ENCODE results near the gene PARD6G. TPM values are rescaled to one million over a fixed set of nuclear protein-coding genes. Genes with fewer than 3 reads are reported as not detected.

PARD6G gene
- total and polyA plus RNA-seq, 9 donors: 8.2 to 16.7 (median 12.5) TPM

DNA sequence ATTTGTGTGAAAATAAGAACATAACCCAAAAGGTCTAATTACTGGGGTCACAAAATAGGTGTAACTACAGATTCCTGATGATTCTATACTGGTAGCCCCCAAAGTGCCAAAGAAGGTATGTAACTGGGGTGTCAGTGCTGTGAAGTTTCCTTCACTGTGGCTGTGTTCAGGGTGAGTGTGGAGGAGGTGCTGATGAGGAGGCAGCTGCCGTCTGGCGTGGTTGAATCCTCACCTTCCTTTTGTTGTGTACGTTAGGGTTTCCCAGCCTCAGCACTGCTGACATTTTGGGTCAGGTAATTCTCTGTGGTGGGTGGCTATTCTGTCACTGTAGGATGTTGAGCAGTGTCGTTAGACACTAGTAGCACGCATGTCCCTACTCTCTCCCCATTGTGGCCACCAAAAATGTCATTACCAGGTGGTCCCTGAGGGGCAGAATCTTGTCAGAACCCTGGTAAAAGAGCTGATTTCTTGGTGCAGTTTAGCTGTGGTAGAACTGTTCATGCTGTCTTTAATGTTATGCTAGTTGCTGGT is 106.8 kb downstream of the PARD6G start:
- 91 to 94% (median 92%) methylated on average over 5 of the region's 5 CpGs for WGBS, 3 donors
- intact Hi-C loops (cut with DNase I): no loop called here
- TF ChIP-seq EP300 (IDR thresholded peaks at IDR 0.05) (no peak), POLR2A (IDR thresholded peaks at IDR 0.05) (no peak)
- TF ChIP-seq, protein P1, sequence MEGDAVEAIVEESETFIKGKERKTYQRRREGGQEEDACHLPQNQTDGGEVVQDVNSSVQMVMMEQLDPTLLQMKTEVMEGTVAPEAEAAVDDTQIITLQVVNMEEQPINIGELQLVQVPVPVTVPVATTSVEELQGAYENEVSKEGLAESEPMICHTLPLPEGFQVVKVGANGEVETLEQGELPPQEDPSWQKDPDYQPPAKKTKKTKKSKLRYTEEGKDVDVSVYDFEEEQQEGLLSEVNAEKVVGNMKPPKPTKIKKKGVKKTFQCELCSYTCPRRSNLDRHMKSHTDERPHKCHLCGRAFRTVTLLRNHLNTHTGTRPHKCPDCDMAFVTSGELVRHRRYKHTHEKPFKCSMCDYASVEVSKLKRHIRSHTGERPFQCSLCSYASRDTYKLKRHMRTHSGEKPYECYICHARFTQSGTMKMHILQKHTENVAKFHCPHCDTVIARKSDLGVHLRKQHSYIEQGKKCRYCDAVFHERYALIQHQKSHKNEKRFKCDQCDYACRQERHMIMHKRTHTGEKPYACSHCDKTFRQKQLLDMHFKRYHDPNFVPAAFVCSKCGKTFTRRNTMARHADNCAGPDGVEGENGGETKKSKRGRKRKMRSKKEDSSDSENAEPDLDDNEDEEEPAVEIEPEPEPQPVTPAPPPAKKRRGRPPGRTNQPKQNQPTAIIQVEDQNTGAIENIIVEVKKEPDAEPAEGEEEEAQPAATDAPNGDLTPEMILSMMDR (IDR thresholded peaks at IDR 0.05): no peak
- Histone ChIP-seq H3K9me3 (no peaks in the 10 kb centered on the region), H3K27me3 (no peaks in the 10 kb centered on the region), H3K27ac (no peak overlapping the region), H3K36me3 (no peaks in the 10 kb centered on the region), H3K4me1 (ENCODE audit: insufficient read depth) (no peaks in the 10 kb centered on the region), H3K4me3 (no peak overlapping the region)
- DNase-seq: no peak

DNA sequence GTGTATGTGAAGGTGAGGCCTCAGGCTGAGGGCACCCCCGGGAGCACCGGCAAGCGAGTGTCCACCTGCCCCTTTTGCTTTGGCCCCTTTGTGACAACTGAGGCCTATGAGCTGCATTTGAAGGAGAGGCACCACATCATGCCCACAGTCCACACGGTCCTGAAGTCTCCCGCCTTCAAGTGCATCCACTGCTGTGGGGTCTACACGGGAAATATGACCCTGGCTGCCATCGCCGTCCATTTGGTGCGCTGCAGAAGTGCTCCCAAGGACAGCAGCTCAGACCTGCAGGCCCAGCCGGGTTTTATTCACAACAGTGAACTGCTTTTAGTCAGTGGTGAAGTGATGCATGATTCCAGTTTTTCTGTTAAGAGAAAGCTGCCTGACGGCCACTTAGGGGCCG is 109.3 kb downstream of the PARD6G start:
- intact Hi-C loops (cut with DNase I): no loop called here
- Histone ChIP-seq H3K9me3 (no peaks in the 10 kb centered on the region), H3K36me3 (no peaks in the 10 kb centered on the region), H3K27ac (no peak overlapping the region), H3K4me1 (ENCODE audit: insufficient read depth) (no peaks in the 10 kb centered on the region), H3K4me3 (no peak overlapping the region), H3K27me3 (no peaks in the 10 kb centered on the region)
- WGBS, 3 donors: 84 to 88% (median 85%) methylated on average over 12 of the region's 12 CpGs
- no peak for DNase-seq
- TF ChIP-seq POLR2A (IDR thresholded peaks at IDR 0.05) (no peak), EP300 (IDR thresholded peaks at IDR 0.05) (no peak)
- TF ChIP-seq, protein P1 (IDR thresholded peaks at IDR 0.05): no peak

DNA sequence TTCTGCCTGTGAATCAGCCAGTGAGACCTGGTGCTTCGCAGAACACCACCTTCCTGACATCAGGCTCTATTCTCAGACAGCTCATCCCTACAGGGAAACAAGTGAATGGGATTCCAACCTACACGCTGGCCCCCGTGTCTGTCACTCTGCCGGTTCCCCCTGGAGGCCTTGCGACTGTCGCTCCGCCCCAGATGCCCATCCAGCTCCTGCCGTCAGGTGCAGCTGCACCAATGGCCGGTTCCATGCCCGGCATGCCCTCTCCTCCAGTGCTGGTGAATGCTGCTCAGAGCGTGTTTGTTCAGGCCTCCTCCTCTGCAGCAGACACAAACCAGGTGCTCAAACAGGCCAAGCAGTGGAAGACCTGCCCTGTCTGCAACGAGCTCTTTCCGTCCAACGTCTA is 110.2 kb downstream of the PARD6G start:
- WGBS, 3 donors: 86 to 98% (median 95%) methylated on average over 14 of the region's 14 CpGs
- Histone ChIP-seq H3K27ac (no peak overlapping the region), H3K36me3 (no peaks in the 10 kb centered on the region), H3K27me3 (no peaks in the 10 kb centered on the region), H3K4me3 (no peak overlapping the region), H3K4me1 (ENCODE audit: insufficient read depth) (no peaks in the 10 kb centered on the region), H3K9me3 (no peaks in the 10 kb centered on the region)
- no peak for DNase-seq
- intact Hi-C loops (cut with DNase I): no loop called here
- TF ChIP-seq POLR2A (IDR thresholded peaks at IDR 0.05): no peak
- TF ChIP-seq, protein P1 (IDR thresholded peaks at IDR 0.05): no peak
- no peak for TF ChIP-seq EP300 (IDR thresholded peaks at IDR 0.05)

DNA sequence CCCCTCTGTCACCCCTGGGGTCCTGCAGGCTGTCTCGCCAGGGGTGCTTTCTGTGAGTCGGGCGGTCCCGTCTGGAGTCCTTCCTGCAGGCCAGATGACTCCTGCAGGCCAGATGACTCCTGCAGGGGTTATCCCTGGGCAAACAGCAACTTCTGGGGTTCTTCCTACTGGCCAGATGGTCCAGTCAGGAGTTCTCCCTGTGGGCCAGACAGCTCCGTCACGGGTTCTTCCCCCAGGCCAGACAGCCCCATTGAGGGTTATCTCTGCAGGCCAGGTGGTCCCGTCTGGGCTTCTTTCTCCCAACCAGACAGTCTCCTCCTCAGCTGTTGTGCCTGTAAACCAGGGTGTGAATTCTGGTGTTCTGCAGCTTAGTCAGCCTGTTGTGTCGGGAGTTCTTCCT is 110.6 kb downstream of the PARD6G start:
- intact Hi-C loops (cut with DNase I): no loop called here
- no peak for DNase-seq
- Histone ChIP-seq H3K27me3 (no peaks in the 10 kb centered on the region), H3K9me3 (no peaks in the 10 kb centered on the region), H3K4me3 (no peak overlapping the region), H3K27ac (no peak overlapping the region), H3K36me3 (no peaks in the 10 kb centered on the region), H3K4me1 (ENCODE audit: insufficient read depth) (no peaks in the 10 kb centered on the region)
- 61 to 79% (median 67%) methylated on average over 6 to 8 of the region's 8 CpGs for WGBS, 3 donors
- no peak for TF ChIP-seq EP300 (IDR thresholded peaks at IDR 0.05)
- TF ChIP-seq, protein P1 (IDR thresholded peaks at IDR 0.05): no peak
- TF ChIP-seq POLR2A (IDR thresholded peaks at IDR 0.05): no peak
